IgD-negative memory B cell (primary cell): Measurements from ENCODE around the gene TNIK. TPM values are rescaled to one million over a fixed set of nuclear protein-coding genes. Genes with fewer than 3 reads are reported as not detected.
"Not testable (repeated sequence)": the region's sequence is repeated elsewhere in the genome, so short reads cannot be mapped to it uniquely, and the experiment has no call there.

Experiments used
- H3K27ac Mint-ChIP-seq, 3 donors: one replicate each; pipeline ENCODE4 v1.8.0; 2020 to 2022; ENCODE audit warnings: mild to moderate bottlenecking in 3 of 3, mixed read lengths in 3 of 3, moderate library complexity in 1 of 3
- H3K27me3 Mint-ChIP-seq: one replicate; pipeline ENCODE4 v1.8.0; 2021; ENCODE audit warnings: mixed read lengths
- H3K36me3 Mint-ChIP-seq: one replicate; pipeline ENCODE4 v1.8.0; 2020; ENCODE audit warnings: mild to moderate bottlenecking, mixed read lengths
- H3K4me1 Mint-ChIP-seq, 3 donors: one replicate each; pipeline ENCODE4 v1.8.0; 2020 to 2022; ENCODE audit warnings: mixed read lengths in 3 of 3, mild to moderate bottlenecking in 1 of 3
- H3K4me3 Mint-ChIP-seq, 4 donors: one replicate each; pipeline ENCODE4 v1.8.0; 2020 to 2022; ENCODE audit warnings: mild to moderate bottlenecking in 4 of 4, mixed read lengths in 4 of 4, moderate library complexity in 3 of 4
- H3K9me3 Mint-ChIP-seq, 3 donors: one replicate each; pipeline ENCODE4 v1.8.0; 2020 to 2021; ENCODE audit warnings: mixed read lengths in 3 of 3, mild to moderate bottlenecking in 1 of 3
- polyA plus RNA-seq: library from polyadenylated mRNA; unstranded; fragments of 300-500 nt; fragmentation: Illumina TruSeq; gene quantifications from one replicate; pipeline ENCODE4 v1.2.3, GENCODE V29; 2021

TNIK gene
- polyA plus RNA-seq, 1 donor from 2014 or later, result 3.0 TPM

- H3K4me3 Mint-ChIP-seq, result no peak overlapping the region
- H3K36me3 Mint-ChIP-seq, result no peaks in the 10 kb centered on the region
- peaks cover 0 to 8% (median 0%) of the 10 kb centered on the region in 3 donors for H3K4me1 Mint-ChIP-seq
- no peak overlapping the region for H3K27ac Mint-ChIP-seq
- H3K27me3 Mint-ChIP-seq, result no peaks in the 10 kb centered on the region
- no peaks in the 10 kb centered on the region for H3K9me3 Mint-ChIP-seq
Observed at GRCh38 chr3:171383206-171384018, 76.8 kb downstream of the TNIK start.

GRCh38 chr3:171382347-171382746 is 77.9 kb downstream of the TNIK start:
- not testable (repeated sequence) for H3K27me3 Mint-ChIP-seq, H3K4me1 Mint-ChIP-seq, H3K9me3 Mint-ChIP-seq, H3K27ac Mint-ChIP-seq, H3K4me3 Mint-ChIP-seq, H3K36me3 Mint-ChIP-seq

GRCh38 chr3:171380711-171381425 is 79.3 kb downstream of the TNIK start:
- Mint-ChIP-seq H3K27ac (no peak overlapping the region), H3K4me3 (no peak overlapping the region), H3K36me3 (no peaks in the 10 kb centered on the region), H3K4me1 (peaks cover 0 to 5% (median 0%) of the 10 kb centered on the region in 3 donors), H3K9me3 (no peaks in the 10 kb centered on the region), H3K27me3 (no peaks in the 10 kb centered on the region)

- peaks cover 0 to 5% (median 0%) of the 10 kb centered on the region in 3 donors for H3K4me1 Mint-ChIP-seq
- no peak overlapping the region for H3K27ac Mint-ChIP-seq
- H3K9me3 Mint-ChIP-seq, result no peaks in the 10 kb centered on the region
- H3K27me3 Mint-ChIP-seq, result no peaks in the 10 kb centered on the region
- H3K4me3 Mint-ChIP-seq, result no peak overlapping the region
- no peaks in the 10 kb centered on the region for H3K36me3 Mint-ChIP-seq
Observed at GRCh38 chr3:171379961-171380483, 80.2 kb downstream of the TNIK start.

GRCh38 chr3:171379281-171379680 is 80.9 kb downstream of the TNIK start:
- Mint-ChIP-seq H3K36me3 (no peaks in the 10 kb centered on the region), H3K9me3 (no peaks in the 10 kb centered on the region), H3K4me3 (no peak overlapping the region), H3K27ac (no peak overlapping the region), H3K27me3 (no peaks in the 10 kb centered on the region), H3K4me1 (peaks cover 0 to 6% (median 0%) of the 10 kb centered on the region in 3 donors)

- no peaks in the 10 kb centered on the region for H3K27me3 Mint-ChIP-seq
- peaks cover 0 to 4% (median 0%) of the 10 kb centered on the region in 3 donors for H3K4me1 Mint-ChIP-seq
- no peaks in the 10 kb centered on the region for H3K9me3 Mint-ChIP-seq
- no peak overlapping the region for H3K4me3 Mint-ChIP-seq
- no peaks in the 10 kb centered on the region for H3K36me3 Mint-ChIP-seq
- H3K27ac Mint-ChIP-seq, result no peak overlapping the region
Observed at GRCh38 chr3:171378586-171378985, 81.6 kb downstream of the TNIK start.

GRCh38 chr3:171377859-171378258 is 82.3 kb downstream of the TNIK start:
- Mint-ChIP-seq H3K4me1 (peaks cover 0 to 4% (median 0%) of the 10 kb centered on the region in 3 donors), H3K36me3 (no peaks in the 10 kb centered on the region), H3K27ac (no peak overlapping the region), H3K9me3 (no peaks in the 10 kb centered on the region), H3K4me3 (no peak overlapping the region), H3K27me3 (no peaks in the 10 kb centered on the region)

- no peak overlapping the region for H3K27ac Mint-ChIP-seq
- H3K4me3 Mint-ChIP-seq, result no peak overlapping the region
- peaks cover 0 to 2% (median 0%) of the 10 kb centered on the region in 3 donors for H3K4me1 Mint-ChIP-seq
- H3K27me3 Mint-ChIP-seq, result no peaks in the 10 kb centered on the region
- H3K9me3 Mint-ChIP-seq, result no peaks in the 10 kb centered on the region
- no peaks in the 10 kb centered on the region for H3K36me3 Mint-ChIP-seq
Observed at GRCh38 chr3:171376596-171376947, 83.6 kb downstream of the TNIK start.

- no peaks in the 10 kb centered on the region for H3K9me3 Mint-ChIP-seq
- H3K4me1 Mint-ChIP-seq, result peaks cover 0 to 3% (median 2%) of the 10 kb centered on the region in 3 donors
- no peaks in the 10 kb centered on the region for H3K27me3 Mint-ChIP-seq
- H3K36me3 Mint-ChIP-seq, result peaks cover 2% of the 10 kb centered on the region
- H3K4me3 Mint-ChIP-seq, result no peak overlapping the region
- H3K27ac Mint-ChIP-seq, result no peak overlapping the region
Observed at GRCh38 chr3:171375666-171376595, 84.3 kb downstream of the TNIK start.

- Mint-ChIP-seq H3K27me3 (peaks cover 2% of the 10 kb centered on the region), H3K4me3 (no peak overlapping the region), H3K36me3 (peaks cover 2% of the 10 kb centered on the region), H3K4me1 (peaks cover 0 to 3% (median 2%) of the 10 kb centered on the region in 3 donors), H3K9me3 (no peaks in the 10 kb centered on the region), H3K27ac (no peak overlapping the region)
Observed at GRCh38 chr3:171374661-171375285, 85.4 kb downstream of the TNIK start.

- Mint-ChIP-seq H3K27ac (no peak overlapping the region), H3K4me1 (peaks cover 0 to 3% (median 2%) of the 10 kb centered on the region in 3 donors), H3K9me3 (no peaks in the 10 kb centered on the region), H3K36me3 (peaks cover 2% of the 10 kb centered on the region), H3K4me3 (no peak overlapping the region), H3K27me3 (peaks cover 2% of the 10 kb centered on the region)
Observed at GRCh38 chr3:171374260-171374659, 85.9 kb downstream of the TNIK start.

- Mint-ChIP-seq H3K27me3 (peaks cover 2% of the 10 kb centered on the region), H3K36me3 (peaks cover 2% of the 10 kb centered on the region), H3K27ac (no peak overlapping the region), H3K9me3 (no peaks in the 10 kb centered on the region), H3K4me1 (peaks cover 0 to 3% (median 2%) of the 10 kb centered on the region in 3 donors), H3K4me3 (no peak overlapping the region)
Observed at GRCh38 chr3:171373711-171374110, 86.5 kb downstream of the TNIK start.

- peaks cover 0 to 3% (median 2%) of the 10 kb centered on the region in 3 donors for H3K4me1 Mint-ChIP-seq
- H3K4me3 Mint-ChIP-seq, result no peak overlapping the region
- H3K27me3 Mint-ChIP-seq, result peaks cover 2% of the 10 kb centered on the region
- H3K9me3 Mint-ChIP-seq, result no peaks in the 10 kb centered on the region
- peaks cover 2% of the 10 kb centered on the region for H3K36me3 Mint-ChIP-seq
- H3K27ac Mint-ChIP-seq, result no peak overlapping the region
Observed at GRCh38 chr3:171372694-171373093, 87.5 kb downstream of the TNIK start.

GRCh38 chr3:171371354-171371753 is 88.9 kb downstream of the TNIK start:
- no peaks in the 10 kb centered on the region for H3K9me3 Mint-ChIP-seq
- H3K27me3 Mint-ChIP-seq, result peaks cover 2% of the 10 kb centered on the region
- peaks cover 0 to 3% (median 2%) of the 10 kb centered on the region in 3 donors for H3K4me1 Mint-ChIP-seq
- H3K36me3 Mint-ChIP-seq, result peaks cover 2% of the 10 kb centered on the region
- no peak overlapping the region for H3K4me3 Mint-ChIP-seq
- H3K27ac Mint-ChIP-seq, result peak overlapping the region in 1 of 3 donors; percentile 9
